IMR-90 (cell line): ENCODE data around the gene ENHO. TPM values are rescaled to one million over a fixed set of nuclear protein-coding genes. Genes with fewer than 3 reads are reported as not detected.

ENCODE experiments used
- ATAC-seq: fragments of 200-7000 bp; cut with Tn5 transposase; 2 replicates; pipeline ENCODE4 v1.9.1; 2020; ENCODE audit warnings: low read depth, mild to moderate bottlenecking, moderate library complexity
- BruUV-seq: library from RNA; stranded (reverse); fragments of 400-500 nt; replicated peaks from 2 replicates; lab custom pipeline; 2021; lab: Mats Ljungman, UMichigan
- CTCF ChIA-PET: fragments of 300-600 bp; formaldehyde crosslinking; extraction: SDS; loops from one replicate; lab custom pipeline; 2021; ENCODE audit warnings: antibody characterized with exemption; lab: Yijun Ruan, JAX
- POLR2A ChIA-PET: fragments of 300-600 bp; sonication (Branson Sonifier 250); formaldehyde crosslinking; loops from one replicate; lab custom pipeline; 2022; ENCODE audit warnings: antibody characterized with exemption; ENCODE audit not compliant: unreplicated experiment; lab: Charles Lee
- DNase-seq: peaks from one replicate; pipeline ENCODE4 v3.0.0; 2013
- H2AFZ ChIP-seq: replicated peaks from 2 replicates; pipeline ENCODE3; 2013; ENCODE audit warnings: low read length, mild to moderate bottlenecking; ENCODE audit not compliant: poor library complexity
- H2AK5ac ChIP-seq: 2 replicates; pipeline ENCODE4 v1.6.1; 2013; ENCODE audit warnings: low read depth, low read length, inconsistent platforms
- H2AK9ac ChIP-seq: replicated peaks from 2 replicates; pipeline ENCODE3; 2013; ENCODE audit warnings: mild to moderate bottlenecking, low read depth, low read length, moderate library complexity; ENCODE audit not compliant: poor library complexity
- H2BK120ac ChIP-seq: 2 replicates; pipeline ENCODE4 v1.6.1; 2013; ENCODE audit warnings: low read depth, low read length, inconsistent platforms
- H2BK15ac ChIP-seq: 3 replicates; pipeline ENCODE4 v1.6.1; 2013; ENCODE audit warnings: low read depth, low read length, inconsistent platforms
- H2BK20ac ChIP-seq: 2 replicates; pipeline ENCODE4 v1.6.1; 2013; ENCODE audit warnings: low read depth, mild to moderate bottlenecking, inconsistent platforms, low read length, moderate library complexity
- H2BK5ac ChIP-seq: 2 replicates; pipeline ENCODE4 v1.6.1; 2013; ENCODE audit warnings: mild to moderate bottlenecking, low read depth, low read length, inconsistent platforms; ENCODE audit not compliant: poor library complexity, severe bottlenecking
- H3K14ac ChIP-seq: replicated peaks from 2 replicates; pipeline ENCODE4 v1.6.1; 2013; ENCODE audit warnings: low read depth, low read length, inconsistent platforms
- H3K18ac ChIP-seq: 2 replicates; pipeline ENCODE4 v1.6.1; 2013; ENCODE audit warnings: low read depth, low read length, control low read depth
- H3K23ac ChIP-seq: 2 replicates; pipeline ENCODE4 v1.6.1; 2013; ENCODE audit warnings: low read depth, low read length, inconsistent platforms
- H3K27ac ChIP-seq: 2 replicates; pipeline ENCODE4 v1.5.1; 2013; ENCODE audit warnings: mild to moderate bottlenecking, control low read depth, low read length; ENCODE audit not compliant: insufficient read depth
- H3K27me3 ChIP-seq: 2 replicates; pipeline ENCODE4 v1.6.1; 2013; ENCODE audit warnings: low read length; ENCODE audit not compliant: control insufficient read depth, insufficient read depth
- H3K36me3 ChIP-seq: 2 replicates; pipeline ENCODE4 v1.6.1; 2013; ENCODE audit warnings: low read length, mixed read lengths; ENCODE audit not compliant: control insufficient read depth, insufficient read depth
- H3K4ac ChIP-seq: 2 replicates; pipeline ENCODE4 v1.6.1; 2013; ENCODE audit warnings: low read depth, low read length, inconsistent platforms
- H3K4me1 ChIP-seq: 2 replicates; pipeline ENCODE4 v1.6.1; 2013; ENCODE audit warnings: low read length, mixed read lengths; ENCODE audit not compliant: control insufficient read depth, insufficient read depth
- H3K4me2 ChIP-seq: 2 replicates; pipeline ENCODE4 v1.6.1; 2013; ENCODE audit warnings: low read depth, mild to moderate bottlenecking, control low read depth, low read length, moderate library complexity
- H3K4me3 ChIP-seq: 2 replicates; pipeline ENCODE4 v1.5.1; 2013; ENCODE audit warnings: low read depth, mild to moderate bottlenecking, control low read depth, low read length, moderate library complexity; ENCODE audit not compliant: insufficient read depth
- H3K56ac ChIP-seq: 2 replicates; pipeline ENCODE4 v1.6.1; 2013; ENCODE audit warnings: low read length, inconsistent platforms; ENCODE audit not compliant: insufficient read depth; ENCODE audit errors: extremely low read depth
- H3K79me1 ChIP-seq, 2 experiments: 2 replicates each; pipeline ENCODE4 v1.6.1; 2013; ENCODE audit warnings: low read length in 2 of 2, inconsistent platforms in 1 of 2, low read depth in 1 of 2
- H3K9ac ChIP-seq: 2 replicates; pipeline ENCODE4 v1.6.1; 2013; ENCODE audit warnings: low read depth, low read length, control low read depth
- H3K9me1 ChIP-seq: 2 replicates; pipeline ENCODE4 v1.6.1; 2013; ENCODE audit warnings: low read length, inconsistent platforms; ENCODE audit not compliant: insufficient read depth
- H3K9me3 ChIP-seq: 2 replicates; pipeline ENCODE4 v1.6.1; 2013; ENCODE audit warnings: low read length; ENCODE audit not compliant: control insufficient read depth, insufficient read depth
- H4K20me1 ChIP-seq: 2 replicates; pipeline ENCODE4 v1.6.1; 2013; ENCODE audit warnings: low read length, inconsistent platforms; ENCODE audit not compliant: insufficient read depth
- H4K5ac ChIP-seq: 2 replicates; pipeline ENCODE4 v1.6.1; 2013; ENCODE audit warnings: mild to moderate bottlenecking, low read depth, low read length, control low read depth
- H4K8ac ChIP-seq, 2 experiments: 2 replicates each; pipeline ENCODE4 v1.6.1; 2013; ENCODE audit warnings: low read depth in 2 of 2, low read length in 2 of 2, control low read depth in 1 of 2, inconsistent platforms in 1 of 2
- H4K91ac ChIP-seq: 2 replicates; pipeline ENCODE4 v1.6.1; 2013; ENCODE audit warnings: low read depth, low read length, inconsistent platforms; ENCODE audit not compliant: insufficient read depth
- BHLHE40 ChIP-seq: fragments of 150-350 bp; IDR thresholded peaks from 2 replicates; pipeline ENCODE4 v1.6.1; 2016; ENCODE audit warnings: mild to moderate bottlenecking, low read depth, low read length
- CEBPB ChIP-seq: IDR thresholded peaks from 2 replicates; pipeline ENCODE4 v1.6.1; 2012; ENCODE audit warnings: low read depth, low read length, improper control_type of control experiment
- FOS ChIP-seq: fragments of 150-350 bp; IDR thresholded peaks from 2 replicates; pipeline ENCODE4 v1.6.1; 2016; ENCODE audit warnings: low read depth, low read length
- MAFK ChIP-seq: IDR thresholded peaks from 2 replicates; pipeline ENCODE4 v1.6.1; 2012; ENCODE audit warnings: low read depth, low read length, improper control_type of control experiment
- MAZ ChIP-seq: IDR thresholded peaks from 2 replicates; pipeline ENCODE4 v1.6.1; 2012; ENCODE audit warnings: low read depth, mild to moderate bottlenecking, low read length, improper control_type of control experiment, moderate library complexity, borderline replicate concordance
- MXI1 ChIP-seq: IDR thresholded peaks from 2 replicates; pipeline ENCODE4 v1.6.1; 2012; ENCODE audit warnings: low read depth, mild to moderate bottlenecking, low read length, moderate library complexity, borderline replicate concordance
- NFE2L2 ChIP-seq: fragments of 150-350 bp; IDR thresholded peaks from 2 replicates; pipeline ENCODE4 v1.6.1; 2016; ENCODE audit warnings: low read depth, mild to moderate bottlenecking, low read length
- POLR2A ChIP-seq: IDR thresholded peaks from 2 replicates; pipeline ENCODE4 v1.6.1; 2012; ENCODE audit warnings: mild to moderate bottlenecking, low read depth, low read length
- RAD21 ChIP-seq: IDR thresholded peaks from 2 replicates; pipeline ENCODE4 v1.6.1; 2012; ENCODE audit warnings: low read length, improper control_type of control experiment
- RCOR1 ChIP-seq: IDR thresholded peaks from 2 replicates; pipeline ENCODE4 v1.6.1; 2012; ENCODE audit warnings: mild to moderate bottlenecking, low read length, improper control_type of control experiment; ENCODE audit not compliant: insufficient replicate concordance
- RFX5 ChIP-seq: IDR thresholded peaks from 2 replicates; pipeline ENCODE4 v1.8.0; 2012; ENCODE audit warnings: low read depth, mild to moderate bottlenecking, low read length, moderate library complexity
- SMC3 ChIP-seq: fragments of 150-350 bp; IDR thresholded peaks from 2 replicates; pipeline ENCODE4 v1.6.1; 2016; ENCODE audit warnings: low read depth, mild to moderate bottlenecking, antibody characterized with exemption, low read length, moderate library complexity
- USF2 ChIP-seq: fragments of 150-350 bp; IDR thresholded peaks from 2 replicates; pipeline ENCODE4 v1.6.1; 2017; ENCODE audit warnings: mild to moderate bottlenecking, antibody characterized with exemption, low read length, low read depth
- WGBS, 2 experiments: methylation state at CpG; one replicate each; pipeline versions ENCODE4 v1.1.5 to v1.1.7; 2013; ENCODE audit warnings: missing lambda C conversion rate in 2 of 2; ENCODE audit not compliant: insufficient read length in 1 of 2; ENCODE audit errors: extremely low coverage in 2 of 2; 5-methylcytosine and 5-hydroxymethylcytosine counted together
- dilution Hi-C: fragments of 300-500 bp; cut with HindIII; formaldehyde crosslinking; loops from one replicate; pipeline ENCODE4 v1.14.3; 2018; ENCODE audit warnings: low sequenced_read_pairs; ENCODE audit not compliant: unreplicated experiment
- in situ Hi-C: fragments of 300-500 bp; cut with MboI; formaldehyde crosslinking; loops from 3 replicates; pipeline ENCODE4 v1.14.3; 2019; ENCODE audit warnings: low sequenced_read_pairs, inconsistent platforms, mixed read lengths
- intact Hi-C: fragments of 100-400 bp; cut with micrococcal nuclease; formaldehyde crosslinking; loops from 2 replicates; pipeline ENCODE4 v1.10.0; 2022
- polyA plus RNA-seq, 3 experiments: library from polyadenylated mRNA; depleted of rRNA; stranded (reverse); fragments of >200 nt; gene quantifications; 2 replicates each; pipeline ENCODE4 v1.2.3, GENCODE V29; 2012; ENCODE audit warnings: low replicate concordance in 1 of 3
- total RNA-seq: library from RNA; depleted of rRNA; stranded (reverse); fragments of >200 nt; gene quantifications from 2 replicates; pipeline ENCODE4 v1.2.3, GENCODE V29; 2012
- TF ChIP-seq, protein P1 (sequence below): fragments of 150-350 bp; IDR thresholded peaks from 2 replicates; pipeline ENCODE4 v1.6.1; 2016; ENCODE audit warnings: low read depth, mild to moderate bottlenecking, low read length, moderate library complexity, borderline replicate concordance

Gene ENHO
- total and polyA plus RNA-seq, 2 of the 4 experiments (the other 2 are of a cell fraction): not detected

GRCh38 chr9:34507556-34507955 lies 15.2 kb downstream of the ENHO start:
- intact Hi-C loops: no loop called here
- Histone ChIP-seq H2AK5ac (no peak overlapping the region), H3K4me2 (no peak overlapping the region), H3K36me3 (no peaks in the 10 kb centered on the region), H4K20me1 (no peaks in the 10 kb centered on the region), H2AK9ac (no peak overlapping the region), H3K79me1 (no peaks in the 10 kb centered on the region), H3K18ac (no peak overlapping the region), H4K91ac (no peak overlapping the region), H2BK15ac (no peak overlapping the region), H3K4ac (no peak overlapping the region), H3K27ac (no peak overlapping the region), H3K27me3 (peaks cover 60% of the 10 kb centered on the region), H4K5ac (no peak overlapping the region), H4K8ac (no peak overlapping the region), H3K14ac (no peak overlapping the region), H2BK20ac (no peak overlapping the region), H2AFZ (no peak overlapping the region), H3K9me1 (no peaks in the 10 kb centered on the region), H3K56ac (no peak overlapping the region), H3K9ac (no peak overlapping the region), H3K4me3 (no peak overlapping the region), H2BK5ac (no peak overlapping the region), H3K23ac (no peak overlapping the region; the same call in 1 of the 2 replicates), H3K9me3 (no peaks in the 10 kb centered on the region), H2BK120ac (no peak overlapping the region), H3K4me1 (no peaks in the 10 kb centered on the region)
- DNase-seq (no peak), ATAC-seq (no peak)
- no TSS peak for BruUV-seq
- POLR2A ChIA-PET: no interaction called here
- CTCF ChIA-PET: interaction anchor here (0.6 kb wide), 1 partner anchor 17 kb away, joined by 3 read pairs; no protein-coding TSS in a partner anchor
- WGBS, 2 experiments: 14% methylated on average over 1 of the region's 5 CpGs; no CpG with 5 or more reads in 1 of the 2 experiments
- dilution Hi-C loops: no loop called here
- TF ChIP-seq USF2: no peak
- no peak for TF ChIP-seq RCOR1
- no peak for TF ChIP-seq POLR2A
- TF ChIP-seq NFE2L2: no peak
- no peak for TF ChIP-seq MAFK
- no peak for TF ChIP-seq FOS
- TF ChIP-seq RAD21: no peak
- TF ChIP-seq MXI1: no peak
- TF ChIP-seq SMC3: no peak
- TF ChIP-seq, protein P1, sequence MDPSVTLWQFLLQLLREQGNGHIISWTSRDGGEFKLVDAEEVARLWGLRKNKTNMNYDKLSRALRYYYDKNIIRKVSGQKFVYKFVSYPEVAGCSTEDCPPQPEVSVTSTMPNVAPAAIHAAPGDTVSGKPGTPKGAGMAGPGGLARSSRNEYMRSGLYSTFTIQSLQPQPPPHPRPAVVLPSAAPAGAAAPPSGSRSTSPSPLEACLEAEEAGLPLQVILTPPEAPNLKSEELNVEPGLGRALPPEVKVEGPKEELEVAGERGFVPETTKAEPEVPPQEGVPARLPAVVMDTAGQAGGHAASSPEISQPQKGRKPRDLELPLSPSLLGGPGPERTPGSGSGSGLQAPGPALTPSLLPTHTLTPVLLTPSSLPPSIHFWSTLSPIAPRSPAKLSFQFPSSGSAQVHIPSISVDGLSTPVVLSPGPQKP: no peak
- TF ChIP-seq MAZ: no peak
- no peak for TF ChIP-seq BHLHE40
- TF ChIP-seq RFX5: no peak
- no peak for TF ChIP-seq CEBPB
- in situ Hi-C loops: no loop called here
